Fibroblast of villous mesenchyme (primary cell): Measurements from ENCODE around the gene CCDC110. TPM values are rescaled to one million over a fixed set of nuclear protein-coding genes. Genes with fewer than 3 reads are reported as not detected.
A peak's percentile ranks its signal among the peaks of the same experiment; 100 is the strongest.

Source experiments
- DNase-seq: peaks from one replicate; pipeline ENCODE4 v3.0.0-alpha.2; 2010; ENCODE audit warnings: low read depth
- H3K4me3 ChIP-seq: 2 replicates; pipeline ENCODE4 v1.5.1; 2011; ENCODE audit warnings: low read depth, mild to moderate bottlenecking, low read length
- CTCF ChIP-seq: IDR thresholded peaks from 2 replicates; pipeline ENCODE4 v1.5.1; 2012; ENCODE audit warnings: low read depth, mild to moderate bottlenecking, low read length; ENCODE audit not compliant: insufficient read depth
- total RNA-seq: library from RNA; depleted of rRNA; stranded (reverse); fragments of >200 nt; gene quantifications from 2 replicates; pipeline ENCODE4 v1.2.3, GENCODE V29; 2012

CCDC110 gene
- total RNA-seq, 1 donor = 0.43 TPM

- DNase-seq = peak; percentile 92
- peak within 1 kb of the TSS; percentile 84 for H3K4me3 ChIP-seq
- no peak for TF ChIP-seq CTCF
Measured at GRCh38 chr4:185425647-185426352, 45.7 kb downstream of the CCDC110 start, which contains the start of gene UFSP2. Gene UFSP2, minus strand, starts transcription at chr4:185425964. Its CDS starts 96 bp downstream, at chr4:185425868.

- H3K4me3 ChIP-seq = peak overlapping the region; percentile 84
- no peak for TF ChIP-seq CTCF
- no peak for DNase-seq
Measured at GRCh38 chr4:185424905-185425646, 46.5 kb downstream of the CCDC110 start.

- H3K4me3 ChIP-seq = no peak overlapping the region
- no peak for TF ChIP-seq CTCF
- DNase-seq = peak; percentile 80
Measured at GRCh38 chr4:185421366-185422124, 50.0 kb downstream of the CCDC110 start.

GRCh38 chr4:185416955-185417354, 54.6 kb downstream of the CCDC110 start:
- DNase-seq = no peak
- TF ChIP-seq CTCF = no peak

GRCh38 chr4:185412412-185412811, 59.1 kb downstream of the CCDC110 start:
- H3K4me3 ChIP-seq = no peak overlapping the region
- DNase-seq = no peak
- no peak for TF ChIP-seq CTCF

More at GRCh38 chr4:185416955-185417354, 54.6 kb downstream of the CCDC110 start:
- H3K4me3 ChIP-seq = no peak overlapping the region

GRCh38 chr4:185411849-185412248, 59.7 kb downstream of the CCDC110 start:
- TF ChIP-seq CTCF = no peak
- H3K4me3 ChIP-seq = no peak overlapping the region
- DNase-seq = no peak
